K562 (cell line): ENCODE measurements around the gene PPP1R37.

Source experiments
- CHD7 ChIP-seq: fragments of 200-600 bp; sonication (generic); IDR thresholded peaks from one replicate; pipeline ENCODE4 v1.6.1; 2012; ENCODE audit warnings: mild to moderate bottlenecking, low read depth, low read length, inconsistent platforms
- MEIS2 ChIP-seq: fragments of 450-650 bp; IDR thresholded peaks from 2 replicates; pipeline ENCODE4 v1.6.1; 2014; ENCODE audit warnings: mild to moderate bottlenecking; ENCODE audit not compliant: partially characterized antibody

- TF ChIP-seq MEIS2 (no peak), CHD7 (no peak)
Measured at GRCh38 chr19:45047188-45047797, 45.7 kb upstream of the PPP1R37 start.
